ENCODE results near the gene PTH2R.

DNA sequence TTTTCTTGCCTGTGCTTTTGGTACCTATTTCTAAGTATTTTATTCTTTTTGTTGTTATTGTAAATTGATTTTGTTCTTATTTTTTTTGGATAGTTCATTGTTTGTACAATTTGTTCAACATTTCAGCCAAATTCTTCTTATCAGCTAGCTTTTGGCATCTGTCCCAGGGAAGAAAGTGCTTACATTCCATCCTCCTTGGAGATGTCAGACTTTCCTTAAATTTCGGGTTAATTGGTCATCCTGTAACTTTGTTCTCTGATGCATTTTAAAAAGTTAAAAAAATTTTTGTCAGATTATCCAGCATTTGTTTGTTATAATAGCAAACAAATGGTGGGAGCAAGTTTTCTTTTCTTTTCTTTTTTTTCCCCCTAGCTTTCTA is 60.3 kb downstream of the PTH2R start:
- TF ChIP-seq, protein P1, sequence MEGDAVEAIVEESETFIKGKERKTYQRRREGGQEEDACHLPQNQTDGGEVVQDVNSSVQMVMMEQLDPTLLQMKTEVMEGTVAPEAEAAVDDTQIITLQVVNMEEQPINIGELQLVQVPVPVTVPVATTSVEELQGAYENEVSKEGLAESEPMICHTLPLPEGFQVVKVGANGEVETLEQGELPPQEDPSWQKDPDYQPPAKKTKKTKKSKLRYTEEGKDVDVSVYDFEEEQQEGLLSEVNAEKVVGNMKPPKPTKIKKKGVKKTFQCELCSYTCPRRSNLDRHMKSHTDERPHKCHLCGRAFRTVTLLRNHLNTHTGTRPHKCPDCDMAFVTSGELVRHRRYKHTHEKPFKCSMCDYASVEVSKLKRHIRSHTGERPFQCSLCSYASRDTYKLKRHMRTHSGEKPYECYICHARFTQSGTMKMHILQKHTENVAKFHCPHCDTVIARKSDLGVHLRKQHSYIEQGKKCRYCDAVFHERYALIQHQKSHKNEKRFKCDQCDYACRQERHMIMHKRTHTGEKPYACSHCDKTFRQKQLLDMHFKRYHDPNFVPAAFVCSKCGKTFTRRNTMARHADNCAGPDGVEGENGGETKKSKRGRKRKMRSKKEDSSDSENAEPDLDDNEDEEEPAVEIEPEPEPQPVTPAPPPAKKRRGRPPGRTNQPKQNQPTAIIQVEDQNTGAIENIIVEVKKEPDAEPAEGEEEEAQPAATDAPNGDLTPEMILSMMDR (IDR thresholded peaks at IDR 0.05): no peak
- no peak for TF ChIP-seq TCF7L2 (IDR thresholded peaks at IDR 0.05; ENCODE audit: low read depth, low read length)

Measured in Panc1 (cell line).